ENCODE results near the gene C2orf92.

C2orf92 gene

DNA sequence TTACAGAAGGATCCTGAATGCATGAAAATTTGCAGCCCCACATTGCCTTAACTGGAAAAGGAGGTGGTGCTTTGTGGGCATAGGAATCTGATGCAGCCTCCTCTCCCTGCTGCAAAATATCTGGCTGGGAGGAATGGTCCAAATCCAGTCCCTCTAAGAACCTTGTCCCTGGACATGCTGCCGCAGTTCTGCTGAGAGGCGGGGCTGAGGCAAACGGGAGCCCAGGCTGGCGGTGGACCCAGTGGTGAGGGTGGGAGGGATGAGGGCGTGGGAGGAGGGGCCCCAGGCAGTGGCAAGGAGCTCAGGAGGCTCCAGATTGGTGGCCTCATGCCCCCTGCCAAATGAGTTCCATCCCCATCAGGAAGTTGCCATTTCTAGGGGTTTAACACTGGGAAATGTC lies 80.1 kb downstream of the C2orf92 start:
- DNase-seq: no peak

DNA sequence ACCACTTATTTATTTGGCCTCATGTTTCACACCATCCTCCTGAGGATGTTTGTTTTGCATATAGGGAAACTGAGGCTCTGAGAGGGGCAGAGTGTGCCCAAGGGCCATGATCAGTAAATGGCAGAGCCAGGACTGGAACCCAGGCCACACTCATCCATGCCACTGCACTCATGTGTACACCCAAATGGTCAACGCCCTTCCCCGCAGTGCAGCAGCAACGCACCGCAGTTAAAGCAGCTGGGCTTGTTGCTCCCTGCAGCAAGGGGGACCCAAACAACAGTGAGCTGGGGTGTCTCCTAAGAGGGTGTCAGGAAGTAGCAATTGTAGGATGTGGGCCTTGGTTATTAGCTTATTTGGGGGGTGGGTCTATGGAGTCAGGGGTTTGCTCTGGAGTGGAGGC lies 80.5 kb downstream of the C2orf92 start:
- DNase-seq: no peak

DNA sequence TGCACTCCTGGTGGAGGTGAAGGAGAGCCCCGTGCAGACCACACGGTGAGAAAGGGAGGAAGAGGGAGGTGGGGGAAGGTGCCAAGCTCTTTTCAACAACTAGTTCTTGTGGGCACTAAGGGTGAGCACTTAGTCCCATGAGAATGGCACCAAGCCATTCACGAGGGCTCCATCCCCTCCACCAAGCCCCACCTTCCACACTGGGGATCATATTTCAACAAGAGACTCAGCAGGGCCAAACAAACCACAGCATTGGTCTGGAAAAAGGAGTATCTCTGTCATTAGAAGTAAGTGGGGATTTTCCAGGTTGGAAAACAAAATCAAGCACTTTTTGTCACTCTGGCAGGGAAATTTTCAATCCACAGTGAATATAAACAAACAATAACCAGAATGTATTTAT lies 82.2 kb downstream of the C2orf92 start:
- no peak for DNase-seq
